CD4-positive, alpha-beta T cell treated with Interleukin-15 for 1 hour (primary cell): ENCODE measurements around the gene RSBN1L.

Experiments used
- DNase-seq: peaks from one replicate; pipeline ENCODE4 v3.0.0-alpha.2; 2020

Gene RSBN1L

DNA sequence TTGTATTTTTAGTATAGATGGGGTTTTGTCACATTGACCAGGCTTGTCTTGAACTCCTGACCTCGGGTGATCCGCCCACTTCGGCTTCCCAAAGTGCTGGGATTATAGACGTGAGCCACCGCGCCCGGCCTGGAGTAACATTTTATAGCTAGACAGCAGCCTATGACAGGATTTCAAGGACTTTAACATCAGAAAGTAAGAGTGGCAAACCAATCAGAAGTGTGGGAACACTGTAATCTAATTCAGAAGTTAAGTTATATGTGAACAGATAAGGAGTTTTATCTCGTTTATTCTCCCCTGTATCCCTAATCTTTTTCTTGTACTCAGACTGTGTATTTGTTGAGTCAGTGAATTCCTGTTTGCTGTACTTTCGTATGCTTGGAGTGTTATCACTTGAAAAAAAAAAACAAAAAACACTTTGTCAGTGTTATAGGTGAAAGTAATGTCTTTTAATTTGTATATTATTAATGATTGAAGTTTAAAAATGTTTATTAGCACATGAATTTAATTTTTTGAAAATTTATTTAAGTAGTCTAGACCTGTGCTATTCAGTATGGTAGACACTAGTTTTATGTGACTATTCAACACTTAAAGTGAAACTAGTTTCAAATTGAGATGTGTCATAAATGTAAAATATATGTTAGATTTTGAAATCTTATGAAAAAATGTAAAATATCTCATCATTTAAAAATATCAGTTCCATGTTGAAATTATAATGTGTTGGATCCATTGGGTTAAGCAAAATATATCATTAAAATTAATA, 38.6 kb downstream of the RSBN1L start:
- DNase-seq = no peak

DNA sequence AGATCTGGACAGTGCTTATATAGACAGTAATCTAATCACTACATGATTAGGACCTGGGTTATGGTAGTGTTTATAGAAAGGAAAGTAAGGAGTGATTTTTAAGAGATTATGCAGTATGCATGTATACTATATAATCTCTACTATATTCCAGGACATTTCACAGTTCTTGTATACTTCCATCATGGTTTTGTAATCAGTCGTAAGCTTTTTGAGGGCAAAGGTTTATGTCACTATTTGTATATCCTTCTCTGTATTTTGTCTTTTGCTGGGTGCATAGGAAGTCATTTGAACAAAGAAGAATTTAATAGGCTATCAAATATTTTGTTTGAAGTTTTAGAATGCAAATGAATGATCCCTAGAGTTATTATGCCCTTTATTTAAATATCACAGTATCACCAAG, 39.2 kb downstream of the RSBN1L start:
- no peak for DNase-seq

- no peak for DNase-seq
Observed at GRCh38 chr7:77736991-77737390, 40.7 kb downstream of the RSBN1L start.

GRCh38 chr7:77738382-77738781, 42.1 kb downstream of the RSBN1L start:
- DNase-seq = no peak

DNA sequence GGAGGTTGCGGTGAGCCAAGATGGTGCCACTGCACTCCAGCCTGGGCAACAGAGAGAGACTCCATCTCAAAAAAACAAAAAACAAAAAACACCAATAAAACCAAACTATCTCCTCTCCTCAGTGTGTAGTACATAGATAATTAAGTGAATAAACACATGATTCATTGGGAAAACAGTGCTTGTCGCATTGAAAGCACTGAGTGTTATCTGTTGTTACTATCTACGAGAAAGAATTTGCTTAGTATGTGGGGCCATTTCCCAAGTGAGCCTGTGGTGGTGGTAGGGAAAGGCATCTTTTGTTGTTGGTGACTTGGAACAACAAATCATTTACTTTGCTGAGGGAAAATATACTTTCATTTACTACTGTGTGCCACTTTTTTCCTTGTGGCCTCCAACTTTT, 42.6 kb downstream of the RSBN1L start:
- no peak for DNase-seq

DNA sequence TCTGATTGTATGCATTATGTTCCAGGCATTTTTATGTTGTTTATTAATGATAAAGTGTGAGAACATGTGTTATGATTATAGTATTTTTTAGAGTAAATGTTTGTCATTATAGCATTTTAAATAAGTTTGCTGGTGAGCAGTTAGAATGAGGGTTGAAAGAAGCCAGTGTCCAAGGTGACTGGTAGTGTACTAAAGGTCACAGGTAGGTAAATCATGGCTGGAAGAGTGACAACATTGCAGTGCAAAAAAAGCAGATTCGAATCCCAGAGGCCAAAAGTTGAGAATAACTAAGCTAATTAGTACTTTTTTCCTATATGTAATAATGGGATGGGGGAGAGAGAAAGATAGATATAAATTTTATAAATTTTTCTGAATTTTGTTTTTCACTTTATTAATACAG, 44.0 kb downstream of the RSBN1L start:
- no peak for DNase-seq

GRCh38 chr7:77743518-77743917, 47.3 kb downstream of the RSBN1L start:
- DNase-seq = no peak

- DNase-seq = no peak
Observed at GRCh38 chr7:77745746-77746145, 49.5 kb downstream of the RSBN1L start.

- no peak for DNase-seq
Observed at GRCh38 chr7:77746164-77746823, 50.0 kb downstream of the RSBN1L start.

GRCh38 chr7:77746824-77747165, 50.5 kb downstream of the RSBN1L start:
- no peak for DNase-seq

GRCh38 chr7:77747178-77747577, 50.9 kb downstream of the RSBN1L start:
- no peak for DNase-seq

- no peak for DNase-seq
Observed at GRCh38 chr7:77747718-77748117, 51.5 kb downstream of the RSBN1L start.

DNA sequence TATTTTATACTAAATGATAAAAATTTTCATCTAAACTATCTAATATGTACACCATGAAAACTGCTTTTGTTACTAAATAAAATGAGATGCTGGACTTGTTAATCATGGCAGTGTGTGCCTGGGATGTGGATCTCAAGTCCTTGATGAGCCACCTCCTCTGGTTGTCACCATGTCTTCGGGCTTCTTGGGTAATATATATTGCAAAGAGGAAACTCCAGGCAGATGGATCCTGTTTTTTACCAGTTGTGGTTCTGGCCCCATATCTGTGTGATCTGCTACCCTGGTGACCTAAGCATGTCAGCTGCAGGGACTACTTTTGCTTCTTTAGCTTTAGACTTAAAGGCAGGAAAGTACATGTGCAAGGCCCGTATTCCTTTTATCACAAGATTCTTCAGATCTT, 55.8 kb downstream of the RSBN1L start:
- peak; percentile 25 for DNase-seq

DNA sequence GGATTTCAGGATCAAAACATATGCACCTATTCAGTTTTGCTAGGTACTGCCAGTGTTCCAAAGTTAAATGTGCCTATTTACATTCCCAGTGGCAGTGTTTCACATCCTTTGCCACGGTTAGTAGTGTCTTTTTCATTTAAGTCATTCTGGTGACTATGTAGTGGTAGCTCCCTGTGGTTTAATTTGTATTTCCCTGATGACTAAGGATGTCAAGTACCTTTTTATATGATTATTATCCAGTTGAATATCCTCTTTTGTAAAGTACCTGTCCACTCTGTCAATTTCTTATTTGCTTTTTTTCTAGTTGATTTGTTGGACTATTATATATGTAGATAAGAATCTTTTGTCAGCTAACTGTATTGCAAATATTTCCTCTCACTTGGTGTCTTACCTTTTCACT, 56.9 kb downstream of the RSBN1L start:
- DNase-seq = no peak

- DNase-seq = no peak
Observed at GRCh38 chr7:77757589-77757988, 61.3 kb downstream of the RSBN1L start.

- peak; percentile 57 for DNase-seq
Observed at GRCh38 chr7:77759294-77759889, 63.1 kb downstream of the RSBN1L start.

DNA sequence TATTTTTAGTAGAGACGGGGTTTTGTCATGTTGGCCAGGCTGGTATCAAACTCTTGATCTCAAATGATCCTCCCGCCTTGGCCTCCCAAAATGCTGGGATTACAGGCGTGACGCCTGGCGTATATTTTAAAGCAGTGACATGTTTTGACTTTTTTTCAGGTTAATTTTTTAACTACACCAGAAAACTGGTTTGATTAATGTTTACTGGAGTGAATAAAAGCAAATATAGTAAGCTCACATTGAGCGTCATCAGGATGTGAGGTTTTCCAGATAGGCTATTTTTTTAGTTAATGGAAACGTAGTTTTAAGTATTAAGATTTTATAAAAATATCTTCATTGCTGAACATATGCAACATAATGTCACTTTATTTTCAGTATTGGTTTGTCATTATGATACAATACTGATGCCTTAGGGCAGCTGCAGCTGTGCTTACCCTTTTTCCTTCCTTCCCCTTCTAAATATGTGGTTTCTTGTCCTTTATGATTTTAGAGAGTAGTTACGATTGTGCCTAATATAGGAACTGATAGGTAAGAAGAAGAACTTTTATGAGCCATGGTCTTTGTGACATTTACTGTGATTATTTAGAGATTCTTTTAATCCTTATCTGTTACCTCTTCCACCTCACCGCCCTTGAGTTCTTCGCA, 64.7 kb downstream of the RSBN1L start:
- no peak for DNase-seq

DNA sequence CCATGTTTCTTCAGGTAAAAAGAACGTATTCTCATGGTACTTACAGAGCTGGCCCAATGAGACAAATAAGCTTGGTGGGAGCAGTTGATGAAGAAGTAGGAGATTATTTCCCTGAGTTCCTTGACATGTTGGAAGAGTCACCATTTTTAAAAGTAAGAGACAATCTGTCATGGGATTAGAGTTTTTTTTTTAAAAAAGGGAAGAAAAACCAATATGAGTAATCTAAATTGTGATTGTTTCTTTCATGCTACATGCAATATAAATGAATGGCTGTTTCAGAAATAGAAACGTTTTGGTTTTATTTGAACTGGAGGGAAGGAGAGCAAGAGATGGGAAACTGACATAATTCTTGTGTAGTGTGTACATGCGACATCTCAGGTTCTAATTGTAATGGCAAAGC, 69.2 kb downstream of the RSBN1L start:
- DNase-seq = no peak

DNA sequence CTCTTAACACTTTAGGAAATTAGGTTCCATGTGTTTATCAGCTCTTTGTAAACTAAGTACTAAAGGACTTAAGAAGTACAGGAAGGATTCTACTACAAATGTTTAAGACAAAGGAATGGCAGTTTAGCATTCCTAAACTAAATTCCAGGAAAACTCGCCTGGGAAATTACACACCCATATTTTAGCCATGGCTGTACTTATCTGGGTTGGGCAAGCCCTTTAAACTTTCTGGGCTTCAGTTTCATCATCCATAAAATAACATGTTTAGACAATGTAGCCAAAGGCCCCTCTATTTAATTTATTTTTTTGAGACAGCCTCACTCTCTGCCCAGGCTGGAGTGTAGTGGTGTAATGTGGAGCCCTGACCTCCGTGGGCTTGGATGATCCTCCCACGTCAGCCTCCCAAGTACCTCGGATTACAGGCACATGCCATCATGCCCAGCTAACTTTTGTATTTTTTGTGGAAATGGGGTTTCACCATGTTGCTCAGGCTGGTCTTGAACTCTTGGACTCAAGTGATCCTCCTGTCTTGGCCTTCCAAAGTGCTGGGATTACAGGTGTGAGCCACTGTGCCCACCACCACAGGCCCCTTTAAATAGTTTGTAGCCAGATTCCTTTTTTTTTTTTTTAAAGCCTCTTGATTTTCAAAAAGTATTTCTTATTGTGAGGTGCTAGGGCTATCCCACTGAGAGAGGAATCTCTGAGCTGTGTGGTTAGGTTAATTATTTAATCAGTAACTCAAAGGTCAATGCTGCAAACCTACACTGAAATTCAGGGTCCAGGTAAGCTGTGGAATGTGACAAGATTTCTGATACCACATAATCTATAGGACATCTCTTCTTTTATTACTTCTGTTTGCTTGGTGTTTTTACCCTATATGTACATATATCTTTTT, 69.9 kb downstream of the RSBN1L start:
- DNase-seq = no peak

DNA sequence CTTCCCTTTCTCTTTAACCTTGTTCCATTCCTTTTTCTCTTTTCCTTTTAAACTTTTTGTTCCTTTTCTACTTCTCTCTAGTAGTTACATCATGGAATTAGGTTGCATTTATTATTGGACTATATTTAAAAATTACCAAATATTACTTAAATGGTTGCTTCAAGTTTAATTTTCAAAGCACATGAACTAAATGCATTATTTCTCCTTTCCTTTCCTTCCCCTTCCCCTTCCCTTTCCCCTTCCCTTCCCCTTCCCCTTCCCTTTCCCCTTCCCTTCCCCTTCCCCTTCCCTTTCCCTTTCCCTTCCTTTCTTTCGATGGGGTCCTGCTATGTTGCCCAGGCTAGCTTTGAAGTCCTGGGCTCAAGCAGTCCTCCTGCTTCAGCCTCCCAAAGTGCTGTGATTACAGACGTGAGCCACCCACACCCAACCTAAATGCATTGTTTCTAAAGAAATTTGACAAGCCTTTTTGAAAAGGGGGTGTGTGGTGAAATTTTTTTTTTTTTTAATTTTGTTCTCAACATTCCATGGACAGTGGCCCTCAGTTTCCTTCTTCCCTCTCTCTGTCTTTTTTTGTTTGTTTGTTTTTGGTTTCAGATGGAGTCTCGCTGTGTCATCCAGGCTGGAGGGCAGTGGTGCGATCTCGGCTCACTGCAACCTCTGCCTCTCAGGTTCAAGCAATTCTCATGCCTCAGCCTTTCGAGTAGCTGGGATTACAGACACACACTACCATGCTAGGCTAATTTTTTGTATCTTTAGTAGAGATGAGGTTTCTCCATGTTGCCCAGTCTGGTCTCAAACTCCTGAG, 70.7 kb downstream of the RSBN1L start:
- DNase-seq = no peak

GRCh38 chr7:77770316-77770715, 74.1 kb downstream of the RSBN1L start:
- DNase-seq = no peak

DNA sequence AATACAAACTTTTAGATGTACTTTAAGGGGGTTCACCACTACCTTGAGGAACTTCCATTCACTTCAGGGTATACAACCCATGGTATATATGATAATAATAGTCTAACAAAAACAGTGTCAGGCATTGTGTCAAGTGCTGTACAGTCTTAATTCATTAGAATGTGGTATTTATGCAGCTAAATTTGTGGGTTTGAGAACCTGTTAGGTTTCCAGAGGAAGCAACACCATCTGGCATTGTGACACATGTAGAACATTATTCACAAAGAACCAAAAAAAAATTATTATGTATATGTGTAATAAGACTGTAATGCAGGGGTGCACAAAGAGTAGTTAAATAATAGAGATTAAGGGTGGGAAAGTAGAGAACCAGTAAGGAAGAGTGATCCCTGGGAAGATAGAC, 75.6 kb downstream of the RSBN1L start:
- no peak for DNase-seq
